T-helper 1 cell (primary cell): Measurements from ENCODE around the gene AKR1B1.
A peak's percentile ranks its signal among the peaks of the same experiment; 100 is the strongest.

Experiments used
- DNase-seq, 5 donors: peaks; one replicate each; pipeline ENCODE4 v3.0.0-alpha.2; 2012 to 2020

Gene AKR1B1

GRCh38 chr7:134468475-134468874 is 9.6 kb upstream of the AKR1B1 start:
- DNase-seq = no peak

GRCh38 chr7:134468054-134468453 is 9.2 kb upstream of the AKR1B1 start:
- DNase-seq = no peak

DNA sequence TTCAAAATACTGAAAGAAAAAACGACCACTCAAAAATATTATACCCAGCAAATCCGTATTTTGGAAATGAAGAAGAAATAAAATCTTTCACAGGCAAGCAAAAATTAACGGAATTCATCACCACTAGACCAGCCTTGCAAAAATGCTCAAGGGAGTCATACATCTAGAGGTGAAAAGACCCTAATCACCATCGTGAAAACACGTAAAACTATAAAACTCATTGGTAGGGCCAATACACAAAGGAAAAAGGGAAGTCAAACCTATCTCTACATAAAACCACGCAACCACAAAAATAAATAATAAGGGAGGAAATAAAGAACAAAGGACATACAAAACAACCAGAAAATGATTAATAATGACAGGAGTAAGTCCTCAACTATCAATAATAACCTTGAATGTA is 6.6 kb upstream of the AKR1B1 start:
- DNase-seq = no peak

DNA sequence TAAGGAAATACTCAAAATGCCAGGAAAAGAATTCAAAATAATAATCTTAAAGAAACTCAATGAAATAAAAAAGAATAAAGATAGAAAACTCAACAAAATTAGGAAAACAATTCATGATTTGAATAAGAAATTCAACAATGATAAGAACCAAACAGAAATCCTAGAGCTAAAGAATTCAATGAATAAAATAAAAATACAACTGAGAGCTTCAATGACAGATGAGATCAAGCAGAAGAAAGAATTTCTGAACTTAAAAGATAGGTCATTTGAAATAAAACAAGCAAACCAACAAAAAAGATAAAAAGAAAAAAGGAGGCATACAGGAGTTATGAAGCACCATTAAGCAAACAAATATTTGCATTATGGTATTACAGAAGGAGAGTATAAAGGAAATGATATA is 5.6 kb upstream of the AKR1B1 start:
- DNase-seq = no peak

DNA sequence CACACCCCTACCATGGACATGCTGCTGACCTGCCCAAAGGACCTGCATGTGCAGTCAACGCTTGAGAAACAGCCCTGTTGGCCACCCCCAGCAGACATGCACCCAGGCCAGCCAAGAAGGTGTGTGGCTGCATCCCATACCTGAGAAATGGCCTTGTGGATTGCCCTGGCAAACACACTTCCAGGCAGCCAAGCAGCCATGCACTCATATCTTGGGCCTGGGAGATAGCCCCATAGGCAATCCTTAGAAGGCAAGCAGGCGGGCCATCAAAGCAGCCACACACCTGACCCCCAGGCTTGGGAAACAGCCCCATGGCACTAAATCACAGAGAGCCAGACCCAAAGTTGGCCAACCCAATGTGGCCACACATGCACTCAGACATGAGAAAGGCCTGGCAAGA is 4.9 kb upstream of the AKR1B1 start:
- no peak for DNase-seq

- no peak for DNase-seq
These were observed 3.5 kb upstream of the AKR1B1 start for GRCh38 chr7:134462337-134462925.

DNA sequence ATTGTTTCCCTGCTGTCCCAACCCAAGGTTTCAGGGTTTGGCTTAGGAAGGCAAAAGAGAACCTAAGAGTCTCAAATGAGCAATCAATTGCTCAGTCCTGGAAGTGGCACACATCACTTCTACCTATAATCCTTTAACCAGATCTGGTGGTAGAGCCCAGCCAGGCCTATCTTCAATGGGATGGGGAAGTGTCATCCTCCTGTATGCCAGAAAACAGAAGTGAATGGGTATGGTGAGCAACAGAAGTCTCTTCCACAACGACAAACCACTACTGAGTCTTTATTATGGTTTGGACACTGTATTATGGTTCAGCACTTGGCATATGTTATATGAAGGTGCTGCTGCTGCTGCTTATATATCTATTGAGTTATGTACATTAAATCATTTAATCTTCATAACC is 3.0 kb upstream of the AKR1B1 start:
- no peak for DNase-seq

- no peak for DNase-seq
These were observed 1.1 kb upstream of the AKR1B1 start for GRCh38 chr7:134459981-134460380.

DNA sequence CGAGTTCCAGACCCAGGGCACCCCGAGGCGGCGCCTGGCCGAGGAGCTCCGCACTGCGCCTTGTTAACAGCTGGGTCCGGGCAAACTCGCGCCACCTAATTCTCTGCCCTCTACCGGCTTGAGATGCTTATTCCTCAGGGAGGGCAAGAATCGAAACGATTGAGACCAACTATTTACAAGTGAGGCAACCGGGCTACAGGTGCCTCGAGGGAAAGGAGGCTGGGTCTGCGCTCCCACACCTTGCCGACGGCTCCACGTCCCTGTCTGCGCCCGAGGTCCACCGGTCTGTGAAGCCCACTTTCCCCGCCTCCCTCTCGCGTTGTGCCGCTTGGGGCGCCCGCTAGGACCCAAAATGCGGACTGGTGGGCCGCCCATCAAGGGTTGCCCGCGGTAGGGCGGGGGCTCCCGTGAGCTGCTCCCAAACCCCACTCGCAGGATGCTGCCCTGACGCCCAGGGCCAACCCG is 527 bp downstream of the AKR1B1 start:
- DNase-seq = peak; percentile 16 to 61 (median 36)

GRCh38 chr7:134457210-134457609 is 1.7 kb downstream of the AKR1B1 start:
- no peak for DNase-seq

DNA sequence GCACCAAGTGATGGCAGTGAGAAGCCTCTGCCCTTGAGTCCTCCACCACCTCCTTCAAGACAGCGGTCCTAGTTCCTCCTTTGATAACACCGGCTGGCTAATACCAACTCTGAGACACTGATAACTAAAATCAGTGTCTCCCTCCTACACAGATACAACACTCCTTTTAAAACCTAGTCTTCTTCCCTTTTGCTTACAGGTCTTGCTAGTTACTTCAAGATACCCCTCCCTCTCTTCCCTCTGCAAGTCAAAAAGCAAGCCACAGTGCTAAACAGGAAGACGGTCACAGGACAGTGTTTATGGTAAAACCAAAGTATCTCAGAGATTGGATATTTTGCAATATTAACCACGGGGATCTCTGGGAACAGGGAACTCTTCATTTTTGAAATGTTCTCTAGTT is 4.6 kb downstream of the AKR1B1 start:
- peak in 1 of 5 donors; percentile 37 for DNase-seq

- DNase-seq = no peak
These were observed 5.4 kb downstream of the AKR1B1 start for GRCh38 chr7:134453518-134453917.

DNA sequence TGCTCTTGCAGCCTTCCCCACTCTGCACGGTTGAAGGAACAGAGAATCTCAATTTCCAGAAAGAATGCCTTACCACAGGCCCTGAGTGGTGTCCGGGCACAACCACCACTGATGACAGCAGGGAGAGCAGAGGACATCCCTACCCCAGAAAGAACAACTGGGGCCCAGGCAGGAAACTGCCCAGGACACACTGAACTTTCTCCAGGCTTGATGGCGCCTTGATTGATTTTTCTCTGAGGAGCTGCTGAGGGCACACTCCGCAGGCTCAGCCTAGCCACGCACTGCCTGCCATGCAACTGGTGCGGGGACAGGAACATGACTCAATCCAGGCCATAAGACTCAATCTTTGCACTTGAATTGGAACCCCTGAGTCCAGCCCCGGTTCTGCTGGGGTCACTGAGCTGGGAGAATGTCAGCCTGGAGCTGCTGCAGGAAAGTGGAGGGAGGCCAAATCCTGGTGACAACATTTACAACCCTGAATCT is 5.9 kb downstream of the AKR1B1 start:
- no peak for DNase-seq

- no peak for DNase-seq
These were observed 6.5 kb downstream of the AKR1B1 start for GRCh38 chr7:134452419-134452838.

DNA sequence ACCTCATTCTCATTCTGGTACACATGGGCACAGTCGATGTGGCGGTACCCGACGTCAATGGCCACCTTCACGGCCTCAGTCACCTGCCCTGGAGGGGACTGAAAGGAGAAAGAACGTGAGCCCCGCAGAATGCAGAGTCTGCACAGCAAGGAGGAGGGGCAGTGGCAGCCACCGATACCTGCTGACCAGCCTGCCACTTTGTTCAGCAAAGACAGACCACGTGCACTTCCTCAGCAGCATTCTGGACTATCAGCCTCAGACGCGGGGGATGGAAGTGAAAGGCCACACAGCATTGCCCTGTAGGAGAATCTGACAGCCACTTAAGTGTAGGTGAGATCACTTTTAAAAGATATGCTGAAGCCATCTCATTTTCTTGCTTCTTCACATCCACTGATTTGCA is 7.2 kb downstream of the AKR1B1 start:
- DNase-seq = no peak

- no peak for DNase-seq
These were observed 8.5 kb downstream of the AKR1B1 start for GRCh38 chr7:134450294-134451000.

DNA sequence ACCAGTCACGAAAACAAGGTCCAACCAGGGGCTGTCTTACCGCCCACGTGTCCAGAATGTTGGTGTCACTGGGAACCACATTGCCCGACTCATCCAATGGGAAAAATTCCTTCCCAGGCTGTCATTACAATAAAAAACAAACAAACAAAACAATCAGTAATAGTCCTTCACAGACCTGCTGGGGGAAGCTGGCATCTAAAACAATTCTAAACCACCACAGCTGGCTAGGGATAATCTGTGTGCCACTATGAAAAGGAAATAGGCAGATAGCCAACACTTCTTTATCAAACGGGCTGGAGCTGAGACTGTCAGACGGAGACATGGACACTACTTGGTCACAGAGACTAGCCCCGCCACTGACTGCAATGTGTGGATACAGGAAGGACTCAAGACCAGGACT is 9.2 kb downstream of the AKR1B1 start:
- no peak for DNase-seq

GRCh38 chr7:134448356-134449229 is 10.3 kb downstream of the AKR1B1 start:
- no peak for DNase-seq

DNA sequence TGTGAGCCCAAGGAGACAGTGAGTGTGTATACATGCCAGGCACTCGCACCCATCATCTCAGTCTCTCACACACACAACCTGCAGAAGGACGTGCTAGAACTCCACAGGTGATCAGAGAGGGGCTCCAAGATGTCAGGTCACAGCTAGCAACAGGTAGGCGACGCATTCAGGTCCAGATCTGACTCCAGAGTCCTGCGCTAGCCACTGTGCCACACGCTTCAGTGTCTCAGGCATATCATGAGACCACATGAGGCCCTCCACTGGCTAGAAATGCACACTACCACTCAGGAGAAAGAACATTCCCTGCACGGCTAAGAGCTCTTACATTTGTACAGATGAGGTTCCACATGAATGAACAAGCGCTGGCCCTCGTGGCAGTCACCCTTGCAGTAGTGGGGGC is 11.5 kb downstream of the AKR1B1 start:
- no peak for DNase-seq

DNA sequence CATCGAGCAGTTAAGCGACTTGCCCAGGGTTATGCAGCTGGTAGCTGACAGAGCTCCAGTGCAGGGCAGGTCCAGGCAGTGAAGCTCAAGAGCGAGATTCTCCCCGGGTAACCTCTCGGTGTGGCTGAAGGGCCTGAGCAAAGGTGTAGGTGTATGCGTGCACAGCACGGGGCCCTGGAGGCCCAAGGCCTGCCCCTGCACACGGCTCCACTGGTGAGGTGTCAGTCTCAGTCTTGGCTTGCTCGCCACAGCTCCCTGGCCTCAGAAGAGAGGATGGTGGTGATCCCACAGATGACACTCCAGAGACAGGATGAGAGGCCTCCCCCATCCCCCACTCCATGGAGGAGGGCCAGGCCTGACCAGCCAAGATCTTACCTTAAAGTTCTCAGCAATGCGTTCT is 12.0 kb downstream of the AKR1B1 start:
- DNase-seq = no peak

- DNase-seq = no peak
These were observed 12.5 kb downstream of the AKR1B1 start for GRCh38 chr7:134446446-134446845.

DNA sequence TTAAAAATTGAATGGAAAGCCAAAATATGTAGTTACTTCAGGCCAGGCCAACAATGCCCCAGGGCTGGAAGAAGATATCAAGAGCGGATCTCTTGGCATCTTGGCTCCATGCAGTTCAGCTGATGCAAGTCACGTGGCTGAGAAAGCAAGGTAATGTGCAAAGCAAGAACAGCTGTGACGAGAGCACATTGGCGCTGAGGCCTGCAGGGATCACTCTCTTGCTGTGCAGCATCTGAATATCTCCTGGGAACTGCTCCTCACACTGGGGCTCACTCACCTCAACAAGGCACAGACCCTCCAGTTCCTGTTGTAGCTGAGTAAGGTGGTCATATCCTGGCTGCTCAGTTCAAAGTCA is 14.0 kb downstream of the AKR1B1 start:
- no peak for DNase-seq

- no peak for DNase-seq
These were observed 14.5 kb downstream of the AKR1B1 start for GRCh38 chr7:134444198-134444960.
